GM23338 (cell line): Measurements from ENCODE around the gene EFHD2. TPM values are rescaled to one million over a fixed set of nuclear protein-coding genes. Genes with fewer than 3 reads are reported as not detected.

Source experiments
- ATAC-seq: fragments of 200-7000 bp; cut with Tn5 transposase; 3 replicates; pipeline ENCODE4 v1.9.1; 2020
- DNase-seq: peaks from one replicate; pipeline ENCODE4 v3.0.0-alpha.2; 2015; ENCODE audit warnings: low spot score
- H2AFZ ChIP-seq: fragments of 200-600 bp; sonication (generic); 2 replicates; pipeline ENCODE4 v1.8.0; 2016; ENCODE audit warnings: antibody characterized with exemption, mild to moderate bottlenecking, moderate library complexity
- H3F3A ChIP-seq: fragments of 200-600 bp; sonication (generic); replicated peaks from 2 replicates; pipeline ENCODE4 v1.8.0; 2017; ENCODE audit warnings: antibody characterized with exemption, mixed run types, low read depth
- H3K27ac ChIP-seq: fragments of 200-600 bp; sonication (generic); 2 replicates; pipeline ENCODE4 v1.6.1; 2016; ENCODE audit warnings: low read depth
- H3K27me3 ChIP-seq: fragments of 200-600 bp; sonication (generic); 2 replicates; pipeline ENCODE4 v1.8.0; 2016; ENCODE audit warnings: mild to moderate bottlenecking, mixed run types, moderate library complexity; ENCODE audit not compliant: insufficient read depth
- H3K36me3 ChIP-seq: fragments of 200-600 bp; sonication (generic); 2 replicates; pipeline ENCODE4 v1.8.0; 2016; ENCODE audit warnings: mild to moderate bottlenecking; ENCODE audit not compliant: insufficient read depth
- H3K4me1 ChIP-seq: fragments of 200-600 bp; sonication (generic); 2 replicates; pipeline ENCODE4 v1.8.0; 2016; ENCODE audit warnings: mild to moderate bottlenecking, moderate library complexity; ENCODE audit not compliant: insufficient read depth
- H3K4me2 ChIP-seq: fragments of 200-600 bp; sonication (generic); 2 replicates; pipeline ENCODE4 v1.7.1; 2017; ENCODE audit warnings: mixed run types
- H3K4me3 ChIP-seq: fragments of 200-600 bp; sonication (generic); 2 replicates; pipeline ENCODE4 v1.6.1; 2016; ENCODE audit warnings: mixed run types
- H3K79me2 ChIP-seq: fragments of 200-600 bp; sonication (generic); replicated peaks from 2 replicates; pipeline ENCODE4 v1.8.0; 2017; ENCODE audit warnings: mild to moderate bottlenecking; ENCODE audit not compliant: insufficient read depth
- H3K9me2 ChIP-seq: fragments of 200-600 bp; sonication (generic); 2 replicates; pipeline ENCODE4 v1.8.0; 2017; ENCODE audit not compliant: insufficient read depth
- H4K20me1 ChIP-seq: fragments of 200-600 bp; sonication (generic); replicated peaks from 2 replicates; pipeline ENCODE4 v1.8.0; 2017; ENCODE audit warnings: mild to moderate bottlenecking; ENCODE audit not compliant: insufficient read depth
- H3K27ac Mint-ChIP-seq: 2 replicates; pipeline ENCODE4 v1.8.0; 2020; ENCODE audit warnings: inconsistent platforms, mild to moderate bottlenecking, moderate library complexity, mixed read lengths
- H3K27me3 Mint-ChIP-seq: 3 replicates; pipeline ENCODE4 v1.8.0; 2022; ENCODE audit warnings: low read depth, mild to moderate bottlenecking, moderate library complexity, mixed read lengths, inconsistent platforms; ENCODE audit not compliant: insufficient read depth, poor library complexity
- H3K36me3 Mint-ChIP-seq: 3 replicates; pipeline ENCODE4 v1.8.0; 2021; ENCODE audit warnings: low read depth, mild to moderate bottlenecking, inconsistent platforms, moderate library complexity, mixed read lengths
- H3K4me1 Mint-ChIP-seq: 3 replicates; pipeline ENCODE4 v1.8.0; 2020; ENCODE audit warnings: mild to moderate bottlenecking, inconsistent platforms, mixed read lengths
- H3K4me3 Mint-ChIP-seq: 3 replicates; pipeline ENCODE4 v1.8.0; 2021; ENCODE audit warnings: moderate library complexity, mild to moderate bottlenecking, inconsistent platforms, mixed read lengths
- H3K9me3 Mint-ChIP-seq: 3 replicates; pipeline ENCODE4 v1.8.0; 2020; ENCODE audit warnings: moderate library complexity, mild to moderate bottlenecking, inconsistent platforms, mixed read lengths
- CREB1 ChIP-seq: fragments of 250-450 bp; sonication (Bioruptor Pico); IDR thresholded peaks from 2 replicates; pipeline ENCODE4 v1.5.0; 2020; ENCODE audit warnings: low read depth, mild to moderate bottlenecking, moderate library complexity
- EZH2 ChIP-seq: fragments of 200-600 bp; sonication (generic); IDR thresholded peaks from one replicate; pipeline ENCODE4 v1.8.0; 2017; ENCODE audit warnings: antibody characterized with exemption, mild to moderate bottlenecking, low read depth; ENCODE audit not compliant: unreplicated experiment
- EZH2phosphoT487 ChIP-seq: fragments of 200-600 bp; sonication (generic); IDR thresholded peaks from one replicate; pipeline ENCODE4 v1.8.1; 2018; ENCODE audit warnings: antibody characterized with exemption; ENCODE audit not compliant: unreplicated experiment
- JUNB ChIP-seq: IDR thresholded peaks from one replicate; pipeline ENCODE4 v1.6.1; 2016; ENCODE audit warnings: antibody characterized with exemption; ENCODE audit not compliant: unreplicated experiment
- NANOG ChIP-seq: IDR thresholded peaks from 2 replicates; pipeline ENCODE4 v1.6.1; 2016; ENCODE audit warnings: antibody characterized with exemption, borderline replicate concordance
- POLR2AphosphoS5 ChIP-seq: IDR thresholded peaks from 2 replicates; pipeline ENCODE4 v1.6.1; 2016; ENCODE audit warnings: antibody characterized with exemption, low read depth
- REST ChIP-seq: IDR thresholded peaks from one replicate; pipeline ENCODE4 v1.6.1; 2018; ENCODE audit warnings: antibody characterized with exemption; ENCODE audit not compliant: unreplicated experiment
- STAT1 ChIP-seq: IDR thresholded peaks from one replicate; pipeline ENCODE4 v1.6.1; 2016; ENCODE audit warnings: antibody characterized with exemption; ENCODE audit not compliant: unreplicated experiment
- ZNF114 ChIP-seq: fragments of 250-450 bp; sonication (Bioruptor Pico); IDR thresholded peaks from 2 replicates; pipeline ENCODE4 v1.5.0; 2020; ENCODE audit warnings: mild to moderate bottlenecking, moderate library complexity
- ZNF331 ChIP-seq: fragments of 250-450 bp; sonication (Bioruptor Pico); IDR thresholded peaks from 2 replicates; pipeline ENCODE4 v1.5.0; 2020; ENCODE audit warnings: low read depth, mild to moderate bottlenecking, moderate library complexity
- ZNF462 ChIP-seq: fragments of 250-450 bp; sonication (Bioruptor Pico); IDR thresholded peaks from 2 replicates; pipeline ENCODE4 v1.5.0; 2020; ENCODE audit warnings: mild to moderate bottlenecking, moderate library complexity
- polyA plus RNA-seq: library from polyadenylated mRNA; unstranded; fragments of >200 nt; fragmentation: Nextera tagmentation; extraction: Ambion mirVana; gene quantifications from 2 replicates; pipeline ENCODE4 v1.2.1, GENCODE V29; 2016
- total RNA-seq: library from RNA; depleted of rRNA; stranded (reverse); fragments of >200 nt; shearing (Covaris generic); gene quantifications from 2 replicates; pipeline ENCODE4 v1.2.3, GENCODE V29; 2014
- TF ChIP-seq, protein P1 (sequence below): IDR thresholded peaks from 2 replicates; pipeline ENCODE4 v1.6.1; 2016; ENCODE audit warnings: antibody characterized with exemption
- TF ChIP-seq, protein P2 (sequence below), 2 experiments: fragments of 200-600 bp in 1 of 2; sonication (generic) in 1 of 2; conservative IDR thresholded peaks; 2 replicates each; pipeline versions ENCODE4 v1.5.1 to v1.6.1; 2016 to 2017; ENCODE audit warnings: antibody characterized with exemption in 2 of 2, low read depth in 2 of 2, mild to moderate bottlenecking in 2 of 2, moderate library complexity in 1 of 2

EFHD2 gene
- total and polyA plus RNA-seq, 2 experiments from 2014 or later = 22.8 to 23.7 TPM

DNA sequence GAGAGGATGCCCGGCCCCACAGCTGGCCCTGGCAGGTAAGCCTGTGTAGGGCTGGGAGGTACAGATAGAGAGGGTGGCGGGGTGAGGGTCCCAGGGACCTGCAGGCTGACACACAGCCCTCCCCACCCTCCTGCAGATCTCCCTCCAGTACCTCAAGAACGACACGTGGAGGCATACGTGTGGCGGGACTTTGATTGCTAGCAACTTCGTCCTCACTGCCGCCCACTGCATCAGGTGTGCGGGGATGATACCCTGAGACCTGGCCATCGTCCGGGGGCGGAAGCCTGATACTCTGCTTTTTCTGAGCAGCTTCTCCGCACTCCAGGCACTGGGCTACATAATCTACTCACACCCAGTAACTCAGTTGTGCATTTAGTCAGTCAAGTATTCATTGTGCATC is 30.7 kb downstream of the EFHD2 start:
- TF ChIP-seq EZH2phosphoT487 (no peak), NANOG (no peak), CREB1 (no peak), REST (no peak), ZNF462 (CRISPR knock-in tag) (no peak), EZH2 (no peak), STAT1 (no peak), POLR2AphosphoS5 (no peak), ZNF331 (CRISPR knock-in tag) (no peak), JUNB (no peak), ZNF114 (CRISPR knock-in tag) (no peak)
- TF ChIP-seq, protein P1, sequence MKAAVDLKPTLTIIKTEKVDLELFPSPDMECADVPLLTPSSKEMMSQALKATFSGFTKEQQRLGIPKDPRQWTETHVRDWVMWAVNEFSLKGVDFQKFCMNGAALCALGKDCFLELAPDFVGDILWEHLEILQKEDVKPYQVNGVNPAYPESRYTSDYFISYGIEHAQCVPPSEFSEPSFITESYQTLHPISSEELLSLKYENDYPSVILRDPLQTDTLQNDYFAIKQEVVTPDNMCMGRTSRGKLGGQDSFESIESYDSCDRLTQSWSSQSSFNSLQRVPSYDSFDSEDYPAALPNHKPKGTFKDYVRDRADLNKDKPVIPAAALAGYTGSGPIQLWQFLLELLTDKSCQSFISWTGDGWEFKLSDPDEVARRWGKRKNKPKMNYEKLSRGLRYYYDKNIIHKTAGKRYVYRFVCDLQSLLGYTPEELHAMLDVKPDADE = no peak
- TF ChIP-seq, protein P2, sequence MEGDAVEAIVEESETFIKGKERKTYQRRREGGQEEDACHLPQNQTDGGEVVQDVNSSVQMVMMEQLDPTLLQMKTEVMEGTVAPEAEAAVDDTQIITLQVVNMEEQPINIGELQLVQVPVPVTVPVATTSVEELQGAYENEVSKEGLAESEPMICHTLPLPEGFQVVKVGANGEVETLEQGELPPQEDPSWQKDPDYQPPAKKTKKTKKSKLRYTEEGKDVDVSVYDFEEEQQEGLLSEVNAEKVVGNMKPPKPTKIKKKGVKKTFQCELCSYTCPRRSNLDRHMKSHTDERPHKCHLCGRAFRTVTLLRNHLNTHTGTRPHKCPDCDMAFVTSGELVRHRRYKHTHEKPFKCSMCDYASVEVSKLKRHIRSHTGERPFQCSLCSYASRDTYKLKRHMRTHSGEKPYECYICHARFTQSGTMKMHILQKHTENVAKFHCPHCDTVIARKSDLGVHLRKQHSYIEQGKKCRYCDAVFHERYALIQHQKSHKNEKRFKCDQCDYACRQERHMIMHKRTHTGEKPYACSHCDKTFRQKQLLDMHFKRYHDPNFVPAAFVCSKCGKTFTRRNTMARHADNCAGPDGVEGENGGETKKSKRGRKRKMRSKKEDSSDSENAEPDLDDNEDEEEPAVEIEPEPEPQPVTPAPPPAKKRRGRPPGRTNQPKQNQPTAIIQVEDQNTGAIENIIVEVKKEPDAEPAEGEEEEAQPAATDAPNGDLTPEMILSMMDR (conservative IDR thresholded peaks at IDR 0.05; ENCODE audit: low read depth in 2 of 2) = no peak
- H3K4me3 ChIP-seq = no peak overlapping the region
- no peaks in the 10 kb centered on the region for H3F3A ChIP-seq
- no peaks in the 10 kb centered on the region for H3K79me2 ChIP-seq
- H3K27ac ChIP-seq = no peak overlapping the region
- H3K4me1 ChIP-seq = no peaks in the 10 kb centered on the region
- H3K4me2 ChIP-seq = no peak overlapping the region
- no peak overlapping the region for H2AFZ ChIP-seq
- H3K36me3 ChIP-seq = no peaks in the 10 kb centered on the region
- DNase-seq (no peak), ATAC-seq (no peak)
- Mint-ChIP-seq H3K9me3 (no peaks in the 10 kb centered on the region), H3K36me3 (no peaks in the 10 kb centered on the region), H3K27me3 (peaks cover 2% of the 10 kb centered on the region), H3K4me1 (no peaks in the 10 kb centered on the region), H3K4me3 (no peak overlapping the region), H3K27ac (no peak overlapping the region)
- H3K27me3 ChIP-seq = no peaks in the 10 kb centered on the region
- no peaks in the 10 kb centered on the region for H3K9me2 ChIP-seq
- H4K20me1 ChIP-seq = no peaks in the 10 kb centered on the region
